K562 (cell line): ENCODE data around the gene AKR1A1. TPM values are rescaled to one million over a fixed set of nuclear protein-coding genes. Genes with fewer than 3 reads are reported as not detected.

Source experiments
- CAMTA2 ChIP-seq: fragments of 250-450 bp; sonication (Bioruptor Pico); conservative IDR thresholded peaks from 2 replicates; pipeline ENCODE4 v1.5.1; 2022
- CREBBP ChIP-seq: IDR thresholded peaks from one replicate; pipeline ENCODE4 v1.6.1; 2012; ENCODE audit warnings: low read depth, mild to moderate bottlenecking, control low read depth, inconsistent platforms, low read length
- ELF1 ChIP-seq: fragments of 200-800 bp; sonication (Bioruptor generic); IDR thresholded peaks from 2 replicates; pipeline ENCODE4 v1.6.1; 2016; ENCODE audit warnings: missing genetic modification characterization, missing compliant biosample characterization
- GATAD2A ChIP-seq: fragments of 450-650 bp; IDR thresholded peaks from 2 replicates; pipeline ENCODE4 v1.6.1; 2017
- NR2F6 ChIP-seq: fragments of 450-650 bp; formaldehyde crosslinking; IDR thresholded peaks from 2 replicates; pipeline ENCODE4 v1.4.0; 2020; ENCODE audit warnings: mild to moderate bottlenecking
- PHF8 ChIP-seq: fragments of 200-600 bp; sonication (generic); IDR thresholded peaks from 2 replicates; pipeline ENCODE4 v1.6.1; 2012; ENCODE audit warnings: mixed run types, mild to moderate bottlenecking, inconsistent platforms, low read length, moderate library complexity, borderline replicate concordance
- POLR2G ChIP-seq: fragments of 200-400 bp; formaldehyde crosslinking; IDR thresholded peaks from 2 replicates; pipeline ENCODE4 v1.6.1; 2017; ENCODE audit warnings: low read depth, mild to moderate bottlenecking, antibody characterized with exemption, low read length, moderate library complexity
- ZC3H11A ChIP-seq: IDR thresholded peaks from 2 replicates; pipeline ENCODE4 v1.6.1; 2012; ENCODE audit warnings: low read depth, low read length, improper control_type of control experiment
- ZKSCAN8 ChIP-seq: fragments of 200-800 bp; sonication (Bioruptor generic); IDR thresholded peaks from 2 replicates; pipeline ENCODE4 v1.6.1; 2016; ENCODE audit warnings: missing genetic modification characterization, missing compliant biosample characterization
- ZNF253 ChIP-seq: fragments of 250-450 bp; sonication (Bioruptor Pico); conservative IDR thresholded peaks from 2 replicates; pipeline ENCODE4 v1.6.1; 2021; ENCODE audit warnings: mild to moderate bottlenecking
- polyA plus RNA-seq, 8 experiments: library from polyadenylated mRNA; depleted of rRNA in 4 of 8; stranded (reverse) in 5 of 8; unstranded in 3 of 8; fragments of >200 nt; fragmentation: Nextera tagmentation in 2 of 8; fragmentation: Illumina TruSeq in 1 of 8; extraction: Ambion mirVana in 2 of 8; extraction: Trizol in 1 of 8; gene quantifications; 2 replicates each; pipeline versions ENCODE4 v1.2.1 to v1.2.3, GENCODE V29; 2011 to 2014; ENCODE audit warnings: inconsistent platforms in 1 of 8, missing spikeins in 1 of 8
- total RNA-seq, 7 experiments: library from RNA; depleted of rRNA in 6 of 7; stranded (reverse); fragments of >200 nt in 6 of 7; fragmentation: Illumina TruSeq in 2 of 7; extraction: Trizol in 2 of 7; gene quantifications; 2 replicates each; pipeline versions ENCODE4 v1.2.1 to v1.2.3, GENCODE V29; 2011 to 2021; ENCODE audit warnings: low replicate concordance in 1 of 7
- TF ChIP-seq, protein P1 (sequence below), 2 experiments: fragments of 450-650 bp in 1 of 2; sonication (generic) in 1 of 2; formaldehyde crosslinking in 1 of 2; IDR thresholded peaks; 2 replicates each; pipeline versions ENCODE4 v1.7.1 to v1.9.0; 2016 to 2022; ENCODE audit warnings: inconsistent platforms in 1 of 2, mild to moderate bottlenecking in 1 of 2, missing genetic modification reagents in 1 of 2
- TF ChIP-seq, protein P2 (sequence below): fragments of 450-650 bp; formaldehyde crosslinking; IDR thresholded peaks from 2 replicates; pipeline ENCODE4 v1.4.0; 2020; ENCODE audit warnings: mild to moderate bottlenecking
- TF ChIP-seq, protein P3 (sequence below): sonication (generic); formaldehyde crosslinking; IDR thresholded peaks from 2 replicates; pipeline ENCODE4 v1.8.0; 2023; ENCODE audit warnings: mild to moderate bottlenecking, missing genetic modification reagents
- TF ChIP-seq, protein P4 (sequence below): sonication (generic); formaldehyde crosslinking; IDR thresholded peaks from 2 replicates; pipeline ENCODE4 v1.8.1; 2023; ENCODE audit warnings: mild to moderate bottlenecking, missing genetic modification reagents

The AKR1A1 gene
- total and polyA plus RNA-seq, 9 of the 15 experiments (the other 6 are each of a cell fraction or from before 2014, with no cell fraction given) = 68.6 to 211 (median 132) TPM

DNA sequence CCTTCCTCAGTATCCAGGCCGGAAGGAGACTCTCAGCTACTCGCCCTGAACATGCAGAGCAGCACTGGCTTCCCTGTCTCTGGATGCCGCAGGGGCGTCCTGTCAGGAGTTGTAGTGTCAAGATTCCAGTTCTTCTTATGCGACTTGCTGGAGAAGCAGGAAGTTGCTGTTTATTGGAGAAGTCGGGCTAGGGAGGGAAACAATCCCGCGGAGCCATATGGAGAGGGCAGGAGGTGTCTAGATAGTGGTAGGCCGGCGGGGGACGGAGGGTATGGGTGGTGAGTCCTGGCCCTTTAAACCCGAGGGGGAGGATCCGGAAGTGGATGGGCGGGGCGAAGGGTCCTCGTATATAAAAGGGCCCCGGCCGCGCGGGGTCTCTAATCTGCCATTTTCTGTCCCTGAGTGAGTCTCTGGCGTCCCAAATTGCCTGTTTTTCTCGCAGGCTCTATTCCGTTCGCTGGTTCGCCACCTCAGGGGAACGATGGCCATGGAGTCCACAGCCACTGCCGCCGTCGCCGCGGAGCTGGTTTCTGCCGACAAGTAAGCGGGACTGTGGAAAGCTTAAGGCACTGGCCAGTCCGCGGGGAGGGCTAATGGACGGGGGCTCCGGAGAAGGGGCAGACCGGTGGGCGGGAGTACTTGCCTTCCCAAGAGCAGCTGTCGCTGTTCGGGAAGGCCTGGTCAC lies 33.2 kb downstream of the AKR1A1 start, which contains the start of gene NASP (continued):
- TF ChIP-seq, protein P1, sequence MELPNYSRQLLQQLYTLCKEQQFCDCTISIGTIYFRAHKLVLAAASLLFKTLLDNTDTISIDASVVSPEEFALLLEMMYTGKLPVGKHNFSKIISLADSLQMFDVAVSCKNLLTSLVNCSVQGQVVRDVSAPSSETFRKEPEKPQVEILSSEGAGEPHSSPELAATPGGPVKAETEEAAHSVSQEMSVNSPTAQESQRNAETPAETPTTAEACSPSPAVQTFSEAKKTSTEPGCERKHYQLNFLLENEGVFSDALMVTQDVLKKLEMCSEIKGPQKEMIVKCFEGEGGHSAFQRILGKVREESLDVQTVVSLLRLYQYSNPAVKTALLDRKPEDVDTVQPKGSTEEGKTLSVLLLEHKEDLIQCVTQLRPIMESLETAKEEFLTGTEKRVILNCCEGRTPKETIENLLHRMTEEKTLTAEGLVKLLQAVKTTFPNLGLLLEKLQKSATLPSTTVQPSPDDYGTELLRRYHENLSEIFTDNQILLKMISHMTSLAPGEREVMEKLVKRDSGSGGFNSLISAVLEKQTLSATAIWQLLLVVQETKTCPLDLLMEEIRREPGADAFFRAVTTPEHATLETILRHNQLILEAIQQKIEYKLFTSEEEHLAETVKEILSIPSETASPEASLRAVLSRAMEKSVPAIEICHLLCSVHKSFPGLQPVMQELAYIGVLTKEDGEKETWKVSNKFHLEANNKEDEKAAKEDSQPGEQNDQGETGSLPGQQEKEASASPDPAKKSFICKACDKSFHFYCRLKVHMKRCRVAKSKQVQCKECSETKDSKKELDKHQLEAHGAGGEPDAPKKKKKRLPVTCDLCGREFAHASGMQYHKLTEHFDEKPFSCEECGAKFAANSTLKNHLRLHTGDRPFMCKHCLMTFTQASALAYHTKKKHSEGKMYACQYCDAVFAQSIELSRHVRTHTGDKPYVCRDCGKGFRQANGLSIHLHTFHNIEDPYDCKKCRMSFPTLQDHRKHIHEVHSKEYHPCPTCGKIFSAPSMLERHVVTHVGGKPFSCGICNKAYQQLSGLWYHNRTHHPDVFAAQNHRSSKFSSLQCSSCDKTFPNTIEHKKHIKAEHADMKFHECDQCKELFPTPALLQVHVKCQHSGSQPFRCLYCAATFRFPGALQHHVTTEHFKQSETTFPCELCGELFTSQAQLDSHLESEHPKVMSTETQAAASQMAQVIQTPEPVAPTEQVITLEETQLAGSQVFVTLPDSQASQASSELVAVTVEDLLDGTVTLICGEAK (IDR thresholded peaks at IDR 0.05) = peak; percentile 86
- TF ChIP-seq, protein P1 (CRISPR knock-in tag; IDR thresholded peaks at IDR 0.05) = no peak
- peak; percentile 50; the same call in 1 of the 2 replicates for TF ChIP-seq GATAD2A
- no peak for TF ChIP-seq ZKSCAN8
- TF ChIP-seq PHF8 = peak; percentile 100
- no peak for TF ChIP-seq CREBBP
- TF ChIP-seq, protein P2, sequence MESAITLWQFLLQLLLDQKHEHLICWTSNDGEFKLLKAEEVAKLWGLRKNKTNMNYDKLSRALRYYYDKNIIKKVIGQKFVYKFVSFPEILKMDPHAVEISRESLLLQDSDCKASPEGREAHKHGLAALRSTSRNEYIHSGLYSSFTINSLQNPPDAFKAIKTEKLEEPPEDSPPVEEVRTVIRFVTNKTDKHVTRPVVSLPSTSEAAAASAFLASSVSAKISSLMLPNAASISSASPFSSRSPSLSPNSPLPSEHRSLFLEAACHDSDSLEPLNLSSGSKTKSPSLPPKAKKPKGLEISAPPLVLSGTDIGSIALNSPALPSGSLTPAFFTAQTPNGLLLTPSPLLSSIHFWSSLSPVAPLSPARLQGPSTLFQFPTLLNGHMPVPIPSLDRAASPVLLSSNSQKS (CRISPR knock-in tag) = no peak
- no peak for TF ChIP-seq ZNF253 (CRISPR knock-in tag)
- no peak for TF ChIP-seq NR2F6 (CRISPR knock-in tag)
- TF ChIP-seq CAMTA2 (CRISPR knock-in tag) = 0 out of 2 replicates have a peak, but pooled peaks have one; percentile 23
- TF ChIP-seq, protein P3, sequence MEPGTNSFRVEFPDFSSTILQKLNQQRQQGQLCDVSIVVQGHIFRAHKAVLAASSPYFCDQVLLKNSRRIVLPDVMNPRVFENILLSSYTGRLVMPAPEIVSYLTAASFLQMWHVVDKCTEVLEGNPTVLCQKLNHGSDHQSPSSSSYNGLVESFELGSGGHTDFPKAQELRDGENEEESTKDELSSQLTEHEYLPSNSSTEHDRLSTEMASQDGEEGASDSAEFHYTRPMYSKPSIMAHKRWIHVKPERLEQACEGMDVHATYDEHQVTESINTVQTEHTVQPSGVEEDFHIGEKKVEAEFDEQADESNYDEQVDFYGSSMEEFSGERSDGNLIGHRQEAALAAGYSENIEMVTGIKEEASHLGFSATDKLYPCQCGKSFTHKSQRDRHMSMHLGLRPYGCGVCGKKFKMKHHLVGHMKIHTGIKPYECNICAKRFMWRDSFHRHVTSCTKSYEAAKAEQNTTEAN (CRISPR knock-in tag) = 0 out of 2 replicates have a peak, but pooled peaks have one; percentile 83
- peak; percentile 92 for TF ChIP-seq ELF1 (tag)
- peak; percentile 19; the same call in 1 of the 2 replicates for TF ChIP-seq ZC3H11A
- peak; percentile 98 for TF ChIP-seq POLR2G
- TF ChIP-seq, protein P4, sequence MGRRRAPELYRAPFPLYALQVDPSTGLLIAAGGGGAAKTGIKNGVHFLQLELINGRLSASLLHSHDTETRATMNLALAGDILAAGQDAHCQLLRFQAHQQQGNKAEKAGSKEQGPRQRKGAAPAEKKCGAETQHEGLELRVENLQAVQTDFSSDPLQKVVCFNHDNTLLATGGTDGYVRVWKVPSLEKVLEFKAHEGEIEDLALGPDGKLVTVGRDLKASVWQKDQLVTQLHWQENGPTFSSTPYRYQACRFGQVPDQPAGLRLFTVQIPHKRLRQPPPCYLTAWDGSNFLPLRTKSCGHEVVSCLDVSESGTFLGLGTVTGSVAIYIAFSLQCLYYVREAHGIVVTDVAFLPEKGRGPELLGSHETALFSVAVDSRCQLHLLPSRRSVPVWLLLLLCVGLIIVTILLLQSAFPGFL (CRISPR knock-in tag) = no peak
